Endothelial cell of hepatic sinusoid (primary cell): Measurements from ENCODE around the gene SENP3.

Source experiments
- in situ Hi-C: cut with HindIII; loops from 2 replicates; pipeline ENCODE4 v1.10.0; 2017; ENCODE audit warnings: low sequenced_read_pairs

SENP3 gene

DNA sequence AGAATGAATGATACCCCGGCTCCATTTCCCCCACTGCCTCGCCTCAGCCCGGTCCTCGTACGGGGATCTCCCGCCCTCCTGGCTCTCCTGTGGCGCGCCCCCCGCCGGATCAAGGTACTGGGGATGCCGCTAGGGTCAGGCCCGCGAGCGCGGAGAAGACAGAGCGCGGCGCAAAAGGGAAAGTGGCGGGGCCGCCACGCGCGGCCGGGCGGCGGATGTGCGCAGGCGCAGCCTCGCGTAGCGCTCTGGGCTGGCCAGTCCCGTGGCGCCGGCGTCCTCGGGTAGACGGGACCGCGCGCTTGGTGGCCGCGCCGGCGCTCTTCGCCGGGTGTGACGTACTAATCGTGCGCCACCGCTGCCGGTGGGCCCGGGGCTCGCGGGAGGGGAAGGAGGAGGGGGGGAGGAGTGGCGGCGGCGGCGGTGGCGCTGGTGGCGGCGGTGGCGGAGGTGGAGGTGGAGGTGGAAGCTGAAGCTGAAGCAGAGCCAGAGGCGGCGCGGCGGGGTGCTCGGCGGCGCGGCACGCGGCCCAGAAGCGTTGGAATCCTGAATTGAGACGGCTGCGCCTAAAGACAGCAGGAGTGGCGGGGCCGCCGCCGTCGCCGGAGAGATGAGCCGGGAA is at the start of gene SENP3:
TSS of gene SENP3 (plus strand) at position 331 of the 619 bp plus-strand sequence. CDS start 1,158 bp downstream, outside the sequence.
- in situ Hi-C loops, result loop anchor here (25.0 kb wide), 1 partner anchor 99 kb away; no protein-coding TSS in a partner anchor

DNA sequence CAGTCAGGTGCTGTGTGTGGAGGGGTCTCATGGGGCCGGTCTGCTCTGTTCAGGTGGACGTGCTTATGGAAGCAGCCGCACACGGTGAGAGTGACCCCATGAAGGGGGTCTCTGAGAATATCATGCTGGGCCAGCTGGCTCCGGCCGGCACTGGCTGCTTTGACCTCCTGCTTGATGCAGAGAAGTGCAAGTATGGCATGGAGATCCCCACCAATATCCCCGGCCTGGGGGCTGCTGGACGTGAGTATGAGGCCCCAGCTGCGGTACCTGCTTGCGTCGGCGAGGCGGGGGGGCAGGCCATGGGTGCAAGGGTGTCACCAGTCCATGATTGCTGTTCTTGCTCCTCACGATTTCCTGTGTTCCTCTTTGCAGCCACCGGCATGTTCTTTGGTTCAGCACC is 49.6 kb upstream of the SENP3 start:
- in situ Hi-C loops, result no loop called here

GRCh38 chr17:7512824-7513540 is 48.7 kb upstream of the SENP3 start:
- in situ Hi-C loops, result no loop called here

DNA sequence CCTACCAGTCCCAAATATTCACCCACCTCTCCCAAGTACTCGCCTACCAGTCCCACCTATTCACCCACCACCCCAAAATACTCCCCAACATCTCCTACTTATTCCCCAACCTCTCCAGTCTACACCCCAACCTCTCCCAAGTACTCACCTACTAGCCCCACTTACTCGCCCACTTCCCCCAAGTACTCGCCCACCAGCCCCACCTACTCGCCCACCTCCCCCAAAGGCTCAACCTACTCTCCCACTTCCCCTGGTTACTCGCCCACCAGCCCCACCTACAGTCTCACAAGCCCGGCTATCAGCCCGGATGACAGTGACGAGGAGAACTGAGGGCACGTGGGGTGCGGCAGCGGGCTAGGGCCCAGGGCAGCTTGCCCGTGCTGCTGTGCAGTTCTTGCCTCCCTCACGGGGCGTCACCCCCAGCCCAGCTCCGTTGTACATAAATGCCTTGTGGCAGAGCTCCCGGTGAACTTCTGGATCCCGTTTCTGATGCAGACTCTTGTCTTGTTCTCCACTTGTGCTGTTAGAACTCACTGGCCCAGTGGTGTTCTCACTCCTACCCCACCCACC is 47.8 kb upstream of the SENP3 start:
- in situ Hi-C loops, result no loop called here

GRCh38 chr17:7515911-7516610 is 45.7 kb upstream of the SENP3 start:
- in situ Hi-C loops, result no loop called here

- in situ Hi-C loops, result no loop called here
Measured at GRCh38 chr17:7523033-7523432, 38.7 kb upstream of the SENP3 start.

- in situ Hi-C loops, result no loop called here
Measured at GRCh38 chr17:7528842-7529241, 32.9 kb upstream of the SENP3 start.

GRCh38 chr17:7530023-7530900 is 31.5 kb upstream of the SENP3 start:
- in situ Hi-C loops, result no loop called here

- in situ Hi-C loops, result no loop called here
Measured at GRCh38 chr17:7538050-7538449, 23.7 kb upstream of the SENP3 start.

- in situ Hi-C loops, result no loop called here
Measured at GRCh38 chr17:7538891-7539545, 22.7 kb upstream of the SENP3 start.

- in situ Hi-C loops, result no loop called here
Measured at GRCh38 chr17:7541074-7541621, 20.6 kb upstream of the SENP3 start.

- in situ Hi-C loops, result no loop called here
Measured at GRCh38 chr17:7544911-7545310, 16.8 kb upstream of the SENP3 start.

- in situ Hi-C loops, result no loop called here
Measured at GRCh38 chr17:7548585-7549400, 12.9 kb upstream of the SENP3 start, which contains the start of gene TNFSF12. Gene TNFSF12 (plus strand): TSS chr17:7549058. CDS start chr17:7549154, 96 bp downstream.

DNA sequence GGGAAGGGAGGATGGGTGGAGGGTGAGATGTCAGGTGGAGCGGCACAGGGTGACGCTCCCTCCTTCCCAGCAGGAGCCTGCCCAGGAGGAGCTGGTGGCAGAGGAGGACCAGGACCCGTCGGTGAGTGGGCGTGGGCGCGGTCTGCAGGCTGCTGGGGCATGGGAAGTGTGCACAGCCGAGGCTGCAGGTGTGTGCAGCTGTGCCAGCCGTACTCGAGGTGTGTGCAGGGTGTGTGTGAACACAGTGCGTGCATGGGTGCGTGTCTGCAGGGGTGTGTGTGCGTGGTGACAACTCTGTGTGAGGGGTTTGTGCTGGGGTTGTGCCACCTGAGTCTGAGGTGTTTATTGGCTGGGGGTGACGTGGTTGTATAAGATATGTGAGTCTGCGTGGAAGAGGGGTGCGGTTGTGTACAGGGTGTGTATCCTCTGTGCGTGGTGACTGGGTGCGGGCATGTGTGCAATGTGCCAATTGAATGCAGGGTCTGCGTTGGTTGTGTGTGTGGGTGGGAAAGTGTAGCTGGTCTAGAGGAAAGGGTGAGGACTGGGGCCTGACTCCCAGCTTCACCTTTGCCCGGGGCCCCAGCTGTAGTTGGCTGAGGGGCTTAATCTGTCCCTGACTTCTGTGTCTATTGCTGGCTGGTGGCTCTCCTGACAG is 12.2 kb upstream of the SENP3 start:
- in situ Hi-C loops, result loop anchor here (25.0 kb wide), 1 partner anchor 87 kb away; no protein-coding TSS in a partner anchor

GRCh38 chr17:7550344-7550743 is 11.4 kb upstream of the SENP3 start:
- in situ Hi-C loops, result loop anchor here (25.0 kb wide), 1 partner anchor 88 kb away; no protein-coding TSS in a partner anchor

DNA sequence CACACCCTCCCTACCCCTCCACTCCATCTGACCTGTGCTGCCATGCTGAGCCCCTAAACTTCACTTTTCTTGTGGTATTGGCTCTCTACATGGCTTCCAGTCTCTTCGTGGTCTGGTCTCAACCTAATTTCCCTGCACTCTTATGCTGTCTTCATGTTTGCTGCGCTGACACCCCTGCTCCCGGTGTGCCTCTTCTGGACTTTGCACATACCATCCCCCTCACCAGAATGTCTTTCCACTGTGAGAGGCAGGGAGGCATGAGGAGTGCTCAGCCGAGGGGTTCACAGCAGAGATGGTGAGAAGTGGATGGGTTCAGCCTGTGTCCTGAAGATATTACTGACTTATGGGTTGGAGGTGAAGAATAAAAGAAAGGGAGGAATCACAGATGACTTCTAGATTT is 10.3 kb upstream of the SENP3 start:
- in situ Hi-C loops, result loop anchor here (25.0 kb wide), 1 partner anchor 89 kb away; no protein-coding TSS in a partner anchor

- in situ Hi-C loops, result loop anchor here (25.0 kb wide), 1 partner anchor 90 kb away; no protein-coding TSS in a partner anchor
Measured at GRCh38 chr17:7552621-7553051, 9.1 kb upstream of the SENP3 start.

GRCh38 chr17:7553356-7553755 is 8.4 kb upstream of the SENP3 start:
- in situ Hi-C loops, result loop anchor here (25.0 kb wide), 1 partner anchor 91 kb away; no protein-coding TSS in a partner anchor
